HG02970 (cell line): ENCODE measurements around the gene CTBP1.
A peak's percentile ranks its signal among the peaks of the same experiment; 100 is the strongest.

Experiments
- ATAC-seq: cut with Tn5 transposase; IDR thresholded peaks from one replicate; pipeline ENCODE4 v1.9.1; 2021; ENCODE audit warnings: mild to moderate bottlenecking, moderate library complexity, moderate number of reproducible peaks; ENCODE audit not compliant: unreplicated experiment, low FRiP score

Gene CTBP1

DNA sequence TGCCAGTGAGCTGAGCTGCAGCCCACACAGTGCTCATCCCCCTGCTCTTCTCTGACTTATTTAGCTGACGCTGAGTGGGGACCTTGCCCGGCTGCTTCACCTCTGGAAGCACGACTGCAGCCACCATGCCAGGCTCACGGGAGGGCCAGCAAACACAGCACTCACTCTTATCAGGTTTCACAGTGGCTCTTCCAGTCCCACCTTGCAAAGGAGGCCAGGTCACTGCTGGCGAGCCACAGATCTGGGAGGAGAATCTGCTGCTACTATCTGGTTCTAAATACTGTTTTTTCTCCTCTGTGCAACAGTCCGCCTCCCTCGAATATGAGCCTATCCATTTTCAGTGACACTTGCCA lies 69.9 kb downstream of the CTBP1 start:
- no peak for ATAC-seq

DNA sequence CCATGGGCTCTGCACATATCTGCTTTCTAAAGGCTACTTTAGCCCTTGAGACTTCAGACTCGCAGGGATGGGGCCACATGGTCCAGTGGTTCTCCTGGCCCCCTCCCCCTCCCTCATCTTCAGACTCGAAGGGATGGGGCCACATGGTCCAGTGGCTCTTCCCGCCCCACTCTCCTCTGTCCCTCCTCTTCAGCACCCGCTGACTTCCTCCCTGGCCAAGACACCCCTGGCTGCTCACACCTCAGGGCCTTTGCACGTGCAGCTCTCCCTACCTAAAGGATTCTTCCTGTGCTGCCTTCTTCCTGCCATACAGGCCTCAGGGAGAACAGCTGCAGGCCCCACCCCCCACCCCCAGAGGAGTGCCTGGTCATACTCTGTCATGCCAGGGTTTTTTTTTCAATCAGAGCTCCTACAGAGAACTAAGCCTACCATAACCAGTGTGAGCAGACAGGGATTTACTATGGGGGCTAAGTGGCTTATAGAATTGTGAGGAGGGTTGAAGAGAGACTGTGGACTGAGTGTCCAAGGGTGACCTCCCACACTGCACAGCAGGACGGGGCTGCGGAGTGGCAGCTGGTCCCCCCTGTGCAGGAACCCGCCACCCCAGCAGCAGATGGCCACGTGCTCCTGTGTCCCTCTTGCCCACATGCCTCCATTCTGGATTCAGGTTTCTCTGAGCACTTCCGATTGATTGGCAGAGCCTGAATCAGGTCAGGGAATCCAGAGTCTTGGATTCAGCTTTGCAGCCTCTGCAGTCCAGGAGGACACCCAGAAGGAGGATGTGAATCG lies 70.4 kb downstream of the CTBP1 start:
- no peak for ATAC-seq

DNA sequence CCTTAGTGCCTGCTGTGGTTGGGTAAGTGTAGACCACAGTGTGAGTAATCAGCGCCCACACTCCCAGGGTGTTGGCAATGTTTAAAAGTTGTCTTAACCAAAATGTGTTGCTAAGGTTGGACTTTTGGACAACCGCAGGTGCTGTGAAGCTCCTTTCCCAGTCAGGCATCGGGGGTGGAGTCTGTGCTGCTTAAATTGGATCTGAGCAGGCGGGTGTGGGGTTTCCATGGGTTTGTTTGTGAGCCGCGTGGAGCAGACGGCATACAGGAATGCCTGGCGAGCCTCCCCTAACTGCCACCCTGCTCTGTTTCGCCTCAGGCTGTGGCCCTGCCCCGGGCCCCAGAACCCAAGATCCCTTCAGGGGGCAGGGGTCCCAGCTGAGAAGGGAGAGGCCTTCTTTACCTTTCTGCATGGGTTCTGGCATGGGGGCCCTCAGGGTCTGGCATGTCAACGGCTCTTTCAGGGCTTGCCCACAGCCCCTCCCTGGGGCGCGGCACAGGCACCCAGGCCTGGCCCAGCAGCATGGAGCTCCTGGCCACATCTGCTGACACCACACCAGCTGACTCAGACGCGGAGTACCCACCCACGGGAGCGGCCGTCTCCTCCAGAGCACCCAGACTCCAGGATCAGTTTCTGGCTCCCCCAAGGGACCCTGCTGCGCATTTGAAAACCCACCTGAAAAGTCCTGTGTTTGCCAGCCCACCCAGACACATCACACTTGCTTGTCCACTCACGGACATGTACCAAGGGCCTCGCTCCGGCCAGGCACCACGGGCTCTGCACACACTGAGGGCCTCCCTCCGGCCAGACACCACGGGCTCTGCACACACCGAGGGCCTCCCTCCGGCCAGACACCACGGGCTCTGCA lies 71.4 kb downstream of the CTBP1 start:
- ATAC-seq: no peak

DNA sequence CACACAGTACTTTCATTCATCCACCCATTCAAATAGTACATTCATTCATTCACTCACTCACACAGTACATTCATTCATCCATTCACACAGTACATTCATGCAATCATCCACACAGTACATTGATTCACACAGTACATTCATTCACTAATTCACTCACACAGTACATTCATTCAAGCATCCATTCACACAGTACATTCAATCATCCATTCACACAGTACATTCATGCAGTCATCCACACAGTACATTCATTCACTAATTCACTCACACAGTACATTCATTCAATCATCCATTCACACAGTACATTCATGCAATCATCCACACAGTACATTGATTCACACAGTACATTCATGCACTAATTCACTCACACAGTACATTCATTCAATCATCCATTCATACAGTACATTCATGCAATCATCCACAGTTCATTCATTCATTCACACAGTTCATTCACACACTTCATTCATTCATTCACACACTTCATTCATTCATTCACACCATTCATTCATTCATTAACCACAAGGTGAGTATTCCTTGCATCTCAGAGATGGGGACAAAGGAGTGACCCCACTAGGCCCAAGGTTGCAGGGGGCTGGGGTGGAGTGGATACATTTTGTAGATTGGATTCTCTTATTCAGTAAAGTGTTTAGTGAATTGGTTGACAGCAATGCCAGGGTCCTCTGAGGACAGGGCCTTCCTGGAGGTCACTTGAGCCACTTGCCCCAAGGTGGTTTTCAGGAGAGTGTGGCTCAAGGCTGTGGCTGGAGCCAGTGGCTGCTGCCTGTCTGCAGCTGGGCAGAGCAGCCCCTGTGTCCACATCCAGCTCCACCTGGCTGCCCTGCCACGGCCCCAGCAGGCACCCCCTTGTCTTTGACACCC lies 72.3 kb downstream of the CTBP1 start:
- ATAC-seq: no peak

DNA sequence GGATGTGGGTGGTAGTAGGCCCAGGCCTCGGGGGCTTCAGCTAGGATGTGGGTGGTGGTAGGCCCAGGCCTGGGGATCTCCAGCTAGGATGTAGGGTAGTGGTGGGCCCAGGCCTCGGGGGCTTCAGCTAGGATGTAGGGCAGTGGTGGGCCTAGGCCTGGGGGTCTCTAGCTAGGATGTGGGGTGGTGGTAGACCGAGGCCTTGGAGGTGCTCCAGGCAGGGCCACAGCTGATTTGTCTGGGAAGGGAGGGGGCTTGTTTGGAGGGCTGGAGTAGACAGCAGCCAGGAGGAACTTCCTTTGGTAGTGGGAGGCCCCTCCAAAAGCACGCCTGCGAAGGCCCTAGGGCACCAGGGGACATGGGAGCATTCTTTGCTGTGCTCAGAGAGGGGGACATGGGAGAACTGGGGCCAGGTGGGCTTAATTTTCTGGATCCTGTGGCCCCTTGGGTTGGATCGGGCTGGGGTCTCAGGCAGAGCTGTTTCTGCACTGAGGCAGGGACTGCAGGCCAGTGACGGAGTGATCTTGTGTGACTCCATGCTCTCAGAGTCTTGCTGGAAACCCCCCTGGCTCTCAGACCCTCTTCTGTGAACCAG lies 73.2 kb downstream of the CTBP1 start:
- no peak for ATAC-seq

DNA sequence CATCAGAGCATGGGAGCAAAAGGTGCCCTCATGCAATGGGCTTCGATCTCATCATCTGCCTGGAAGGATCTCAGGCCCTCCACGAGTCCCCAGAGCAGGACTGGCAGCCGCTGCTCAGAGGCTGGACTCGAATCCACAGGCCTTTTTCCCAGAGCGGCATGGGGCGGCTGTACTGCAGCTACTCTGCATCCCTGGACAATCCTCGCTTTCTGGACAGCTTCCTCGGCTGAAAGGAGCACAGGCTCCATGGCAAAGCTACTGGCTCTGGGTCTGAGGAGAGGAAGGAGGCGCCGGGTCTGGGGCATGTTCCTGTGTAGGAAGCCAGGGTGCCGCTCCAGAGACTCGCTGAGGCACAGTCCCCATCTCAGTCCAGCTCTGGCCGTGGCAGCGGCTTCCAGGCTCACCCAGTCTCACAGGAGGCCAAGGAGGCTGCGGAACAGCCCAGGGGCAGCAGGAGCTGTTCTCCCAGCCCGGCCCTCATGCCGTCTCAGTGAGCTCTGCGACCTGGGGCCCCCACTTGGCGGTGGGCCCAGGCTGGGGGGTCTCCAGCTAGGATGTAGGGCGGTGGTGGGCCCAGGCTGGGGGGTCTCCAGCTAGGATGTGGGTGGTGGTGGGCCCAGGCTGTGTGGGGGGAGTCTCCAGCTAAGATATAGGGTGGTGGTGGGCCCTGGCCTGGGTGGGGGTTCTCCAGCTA lies 73.8 kb downstream of the CTBP1 start:
- no peak for ATAC-seq

DNA sequence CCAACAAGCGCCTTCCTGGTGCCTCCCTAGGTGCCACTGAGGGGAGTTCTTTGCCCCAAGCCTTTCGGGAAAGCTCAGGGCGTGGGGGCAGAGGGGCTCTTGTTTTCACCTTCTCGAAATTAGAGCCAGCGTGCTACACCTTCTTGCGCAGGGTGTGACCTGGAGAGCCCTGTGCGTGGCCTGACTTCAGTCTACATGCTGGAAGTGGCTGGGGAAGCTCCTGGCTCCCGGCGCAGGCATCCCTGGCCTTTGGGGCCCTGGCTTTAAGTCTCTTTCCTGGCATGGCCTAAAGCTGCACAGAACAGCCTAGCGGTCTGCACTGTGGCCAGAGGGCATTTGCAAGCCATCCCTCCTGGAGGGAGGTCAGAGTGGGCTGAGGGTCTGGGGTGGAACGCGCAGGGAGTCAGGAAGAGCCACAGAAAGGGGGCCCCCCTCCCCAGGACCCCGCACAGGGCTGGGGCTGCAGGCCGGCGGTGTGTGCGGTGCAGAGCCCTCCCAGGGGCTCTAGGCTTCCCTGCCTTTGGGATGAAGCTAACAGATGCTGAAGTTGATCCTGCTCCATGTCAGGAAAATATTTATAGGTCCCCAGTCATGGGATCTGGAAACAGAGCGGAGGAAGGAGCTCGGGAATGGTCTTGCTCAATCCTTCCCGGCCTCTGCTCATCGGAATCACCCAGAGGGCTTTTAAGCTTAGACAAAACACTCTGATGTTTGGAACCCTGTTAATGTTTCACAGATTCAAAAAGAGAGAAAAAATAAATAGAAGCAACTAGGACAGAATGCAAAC lies 75.8 kb downstream of the CTBP1 start:
- no peak for ATAC-seq

DNA sequence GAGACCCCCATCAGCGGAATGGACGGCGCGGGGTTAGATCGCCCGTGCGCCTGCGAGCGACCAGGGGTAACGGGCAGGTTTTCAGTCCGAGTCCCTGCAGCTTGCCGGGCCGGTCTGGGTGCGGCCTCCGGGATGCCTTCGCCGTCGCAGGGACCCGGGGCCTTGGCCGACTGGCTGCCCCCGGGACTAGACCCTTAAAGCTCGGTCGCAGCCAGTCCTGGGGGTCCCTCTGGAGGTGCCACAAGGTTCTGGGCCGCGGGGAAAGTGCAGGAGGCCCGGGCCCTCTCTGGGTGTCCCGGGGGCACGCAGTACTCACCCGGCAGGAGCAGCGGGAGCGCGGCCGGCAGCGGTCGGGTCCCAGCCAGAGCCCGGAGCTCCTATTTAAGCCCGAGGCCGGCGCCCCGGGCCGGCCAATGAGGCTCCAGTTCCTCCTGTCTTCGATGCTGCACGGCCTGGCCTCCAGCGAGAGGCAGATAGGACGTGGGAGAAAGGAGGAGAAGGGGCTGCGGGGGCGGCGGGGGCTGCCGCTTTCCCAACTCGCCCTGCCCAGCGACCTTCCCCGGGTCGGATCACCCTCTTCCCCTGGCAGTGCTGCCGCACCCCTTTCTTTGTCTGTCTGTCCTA lies 76.6 kb downstream of the CTBP1 start, which contains the start of gene SPON2:
TSS of gene SPON2 (minus strand) at position 356 of the 624 bp plus-strand sequence.
- no peak for ATAC-seq

DNA sequence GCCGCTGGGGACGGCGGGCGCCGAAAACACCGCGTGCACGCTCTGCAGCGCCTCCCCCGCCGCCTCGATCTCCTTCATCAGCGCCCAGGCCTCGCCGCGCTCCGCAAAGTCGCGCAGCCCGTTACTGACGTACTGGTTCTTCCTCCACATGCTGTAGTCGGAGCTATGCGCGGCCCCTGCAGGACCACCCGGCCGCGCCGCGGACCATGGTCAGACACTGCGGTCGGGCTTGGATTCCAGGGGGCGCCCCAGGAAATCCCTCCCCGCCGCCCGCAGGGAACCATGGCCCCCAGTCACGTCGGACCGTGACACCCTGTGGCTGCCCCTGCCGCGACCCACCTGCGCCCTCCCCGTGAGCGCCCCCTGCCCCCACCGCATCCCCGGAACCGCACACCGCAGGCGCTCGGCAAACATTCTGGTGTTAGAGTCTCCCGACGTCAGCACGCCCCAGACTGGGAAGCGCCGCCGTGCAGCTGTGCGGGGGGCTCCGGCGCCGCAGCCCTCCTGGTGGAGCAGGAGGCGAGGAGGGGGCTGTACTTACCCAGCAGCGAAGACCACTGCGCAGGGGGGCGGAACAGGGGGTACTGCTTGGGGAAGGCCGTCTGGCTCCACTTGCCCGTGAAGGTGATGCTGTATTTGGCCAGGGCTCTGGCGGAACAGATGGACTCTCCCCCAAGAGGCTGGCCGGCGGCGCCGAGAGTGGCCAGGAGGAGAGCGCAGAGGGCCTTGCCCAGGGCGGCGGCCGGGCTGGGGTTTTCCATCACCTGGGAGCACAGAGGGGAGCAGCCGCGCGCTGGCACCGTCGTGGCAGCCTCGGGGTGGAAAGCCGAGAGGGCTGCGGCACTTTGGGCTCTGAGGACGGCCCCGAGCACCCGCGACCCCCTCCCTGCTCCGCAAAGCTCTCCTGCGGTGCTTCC lies 77.4 kb downstream of the CTBP1 start:
- no peak for ATAC-seq

DNA sequence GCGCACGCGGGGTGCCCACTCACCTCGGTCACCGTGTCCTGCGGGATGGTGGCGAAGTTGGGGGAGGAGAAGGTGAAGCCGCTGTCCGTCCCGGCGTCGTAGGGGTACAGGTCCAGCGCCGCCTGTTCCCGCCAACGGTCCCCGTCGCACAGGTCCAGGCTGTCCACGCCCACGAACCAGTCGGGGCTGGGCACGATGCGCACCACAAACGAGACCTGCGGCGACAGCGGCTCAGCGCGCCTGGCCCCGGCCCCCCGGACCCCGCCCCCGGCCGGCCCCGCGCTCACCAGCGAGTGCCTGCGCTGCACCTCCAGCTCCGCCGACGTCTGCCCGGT lies 78.0 kb downstream of the CTBP1 start:
- no peak for ATAC-seq

DNA sequence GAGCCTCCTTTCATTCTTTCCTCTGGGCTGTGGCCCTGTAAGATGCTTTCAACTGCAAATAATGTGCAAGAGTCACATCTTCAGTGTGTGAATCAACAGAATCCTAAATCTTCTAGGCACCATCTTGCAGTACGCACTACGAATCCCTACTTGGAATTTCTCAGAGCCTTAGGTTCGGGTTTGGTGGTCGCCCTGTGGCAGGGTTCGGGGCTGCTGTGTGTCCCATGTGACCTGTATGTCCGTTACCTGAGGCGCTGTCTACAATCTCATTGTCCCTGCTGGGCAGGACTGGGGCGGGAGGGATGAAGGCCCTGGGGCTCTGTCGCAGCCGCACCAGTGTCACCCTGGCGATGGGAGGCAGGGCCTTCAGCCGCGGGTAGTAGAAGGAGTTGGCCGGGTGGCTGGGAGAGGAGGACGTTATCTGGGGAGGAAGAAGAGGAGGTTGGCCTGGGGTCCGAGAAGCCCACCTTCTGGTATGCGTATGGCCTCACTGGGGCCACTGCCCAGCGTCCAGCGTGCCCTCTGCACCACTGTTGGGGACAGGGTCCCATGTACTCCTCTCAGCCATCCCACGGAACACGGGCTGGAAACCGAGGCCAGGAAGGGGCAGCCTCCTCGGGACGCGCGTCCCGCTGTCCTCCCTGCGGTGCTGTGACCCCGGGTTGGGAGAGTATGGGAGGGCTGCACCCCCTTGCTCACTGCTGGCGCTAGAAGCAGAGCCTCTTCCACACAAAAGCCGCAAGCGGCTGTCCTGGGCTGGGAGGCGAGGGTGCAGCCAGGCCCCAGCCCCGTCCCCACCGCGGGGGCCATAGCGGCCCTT lies 78.6 kb downstream of the CTBP1 start:
- no peak for ATAC-seq

DNA sequence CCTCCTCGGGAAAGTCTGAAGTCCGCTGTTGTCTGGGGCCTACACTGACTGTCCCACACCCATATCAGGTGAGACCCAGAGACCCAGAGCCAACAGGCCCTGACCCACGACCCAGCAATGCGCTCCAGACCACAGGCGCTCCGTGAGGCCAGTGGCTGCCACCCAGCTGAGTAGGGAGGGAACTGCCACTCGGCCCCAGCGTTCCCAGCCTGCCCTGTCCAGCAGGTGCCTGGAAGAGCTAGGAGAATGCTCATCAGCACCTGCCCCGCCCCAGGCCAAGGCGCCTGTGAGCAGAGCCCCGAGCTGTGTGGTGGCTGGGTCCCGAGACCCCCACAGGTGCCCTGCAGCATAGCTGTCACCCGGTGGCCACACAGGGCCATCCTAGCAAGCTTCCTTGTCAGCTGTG lies 79.2 kb downstream of the CTBP1 start:
- ATAC-seq: no peak

DNA sequence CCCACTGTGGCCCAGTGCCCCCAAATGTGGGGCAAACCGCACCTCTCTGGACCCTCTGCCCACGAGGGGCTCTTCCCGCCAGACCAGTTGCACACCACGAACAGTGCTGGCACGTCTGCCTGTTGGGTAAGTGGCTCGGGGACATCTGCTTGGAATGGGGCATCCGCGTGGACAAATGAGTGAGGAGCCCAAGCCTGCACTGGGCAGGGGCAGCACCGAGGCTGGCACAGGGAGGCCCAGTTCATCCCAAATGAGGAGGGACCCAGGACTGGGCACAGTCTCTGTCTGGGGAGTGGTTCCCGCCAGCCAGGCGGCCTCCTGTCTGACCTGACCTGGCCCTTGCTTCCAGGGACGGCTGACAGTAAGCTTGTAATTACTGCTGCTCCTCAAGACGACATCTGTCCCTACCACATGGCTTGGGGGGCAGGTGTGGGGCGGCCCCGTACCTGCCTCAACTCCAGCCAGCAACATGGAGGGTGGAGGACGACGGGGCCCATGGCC lies 79.7 kb downstream of the CTBP1 start:
- no peak for ATAC-seq

DNA sequence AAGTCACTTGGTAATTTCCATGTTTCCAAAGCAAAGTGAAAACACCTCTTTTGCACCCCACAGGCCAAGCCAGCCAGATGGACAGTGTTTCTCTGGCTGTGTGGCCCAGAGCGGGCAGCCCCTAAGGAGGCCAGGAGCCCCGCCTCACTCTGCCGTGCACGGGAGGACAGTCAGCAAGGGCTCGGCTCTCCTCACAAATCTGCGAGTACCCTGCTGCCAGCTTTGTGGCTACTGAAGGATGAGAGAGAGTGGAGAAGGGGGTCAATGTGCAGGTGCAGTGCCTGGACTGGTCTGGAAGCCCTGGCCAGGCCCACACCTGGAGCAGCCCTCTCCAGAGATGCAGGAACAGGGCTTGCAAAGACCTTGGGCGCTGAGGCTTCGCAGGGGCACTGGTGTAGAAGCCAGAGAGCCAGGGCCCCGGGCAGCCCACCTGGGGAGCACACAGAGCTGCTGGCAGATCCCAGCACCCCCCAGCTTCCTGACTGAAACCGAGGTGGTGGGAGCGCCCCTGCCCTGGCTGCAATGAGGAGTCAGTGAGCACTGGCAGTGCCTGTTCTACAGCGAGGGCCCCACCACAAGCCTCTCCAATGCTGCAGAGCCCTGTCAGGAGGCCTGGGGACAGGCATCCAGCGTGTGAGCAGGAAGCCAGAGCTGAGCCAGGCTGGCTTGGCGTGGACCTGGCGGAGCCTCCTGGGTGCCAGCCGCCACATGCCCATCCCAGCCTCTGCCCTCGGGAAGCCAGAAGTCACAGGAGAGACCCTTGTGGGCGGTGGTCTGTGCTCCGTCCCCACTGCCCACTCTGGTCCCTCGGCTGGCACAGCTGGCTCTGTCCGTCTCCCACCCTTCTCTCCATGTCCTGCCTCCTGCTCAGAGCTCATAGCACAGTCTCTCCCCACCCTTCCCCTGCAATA lies 80.5 kb downstream of the CTBP1 start:
- no peak for ATAC-seq

DNA sequence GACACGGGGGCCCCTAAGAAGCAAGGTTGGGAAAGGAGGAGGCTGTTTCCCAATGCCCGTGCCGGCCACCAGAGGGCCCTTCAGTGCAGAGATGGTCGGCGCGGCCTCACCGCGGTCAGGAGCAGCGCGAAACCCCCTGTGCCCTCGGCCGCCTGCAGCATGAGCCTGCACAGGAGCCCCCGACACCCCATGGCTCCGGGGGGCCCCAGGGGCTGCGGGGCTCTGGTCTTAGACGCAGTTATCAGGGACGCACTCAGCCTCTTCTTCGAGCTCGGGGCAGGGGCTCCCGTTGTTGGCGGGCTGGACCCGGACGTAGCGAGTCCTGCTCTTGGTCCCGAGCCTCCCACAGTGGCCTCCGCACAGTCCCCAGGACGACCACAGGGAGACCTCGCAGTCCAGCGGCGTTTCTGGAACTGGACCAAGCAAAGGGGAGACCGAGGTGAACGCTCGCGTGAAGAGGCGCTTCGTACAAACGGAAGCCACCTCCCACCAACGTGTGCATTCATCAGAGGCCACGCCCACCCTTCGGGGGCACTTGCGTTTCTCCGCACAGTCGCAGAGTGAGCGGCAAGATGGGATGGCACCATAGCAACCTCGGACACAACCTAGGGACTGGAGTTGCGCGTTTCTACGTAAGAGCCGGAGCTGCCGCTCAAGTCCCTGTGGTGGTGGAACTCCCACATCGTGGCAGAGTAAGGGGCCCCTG lies 81.5 kb downstream of the CTBP1 start:
- peak; percentile 53 for ATAC-seq
